HG02973 (cell line): ENCODE measurements around the gene PREPL.
"Not testable (repeated sequence)": the region's sequence is repeated elsewhere in the genome, so short reads cannot be mapped to it uniquely, and the experiment has no call there.

Experiments
- ATAC-seq: cut with Tn5 transposase; IDR thresholded peaks from one replicate; pipeline ENCODE4 v1.9.1; 2021; ENCODE audit warnings: moderate library complexity; ENCODE audit not compliant: unreplicated experiment

PREPL gene

GRCh38 chr2:44349506-44349905 is 11.8 kb downstream of the PREPL start:
- ATAC-seq = no peak

DNA sequence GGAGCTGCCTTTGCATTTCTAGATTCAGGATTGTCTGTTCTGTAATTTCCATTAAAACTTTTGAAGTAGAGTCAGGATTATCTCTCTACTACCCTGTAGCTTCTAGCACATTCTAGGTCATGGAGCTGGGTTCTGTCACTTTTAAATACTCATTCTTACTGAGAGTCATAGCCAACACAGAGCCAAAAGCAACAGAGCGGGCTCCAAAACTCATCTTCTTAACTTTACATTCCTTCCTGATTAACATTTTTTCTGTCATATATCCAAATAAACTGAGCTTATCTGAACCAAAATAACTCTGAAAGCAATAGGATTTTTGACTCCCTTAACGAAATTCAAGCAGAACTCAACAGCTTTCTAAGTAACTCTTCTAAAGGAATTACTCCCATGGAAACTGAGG is 12.9 kb downstream of the PREPL start:
- ATAC-seq = no peak

- no peak for ATAC-seq
Observed at GRCh38 chr2:44347526-44347925, 13.8 kb downstream of the PREPL start.

DNA sequence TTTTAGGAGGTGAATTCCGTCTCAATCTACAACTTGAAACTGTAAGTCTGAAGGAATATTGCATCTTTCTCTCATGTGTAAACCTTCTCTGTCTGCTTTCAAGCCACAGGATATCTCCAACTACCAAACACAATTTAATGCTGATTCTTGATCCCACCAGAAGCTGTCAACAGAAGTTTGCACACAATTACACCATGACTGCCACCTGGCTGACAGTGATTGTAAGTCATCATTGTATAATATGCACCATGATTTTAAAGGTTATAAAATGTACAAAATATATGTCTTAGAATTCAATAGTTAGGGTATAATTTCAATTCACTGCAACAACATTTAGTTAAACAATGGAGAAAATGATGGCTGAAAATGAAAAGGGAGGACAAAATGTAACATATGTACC is 18.4 kb downstream of the PREPL start:
- no peak for ATAC-seq

DNA sequence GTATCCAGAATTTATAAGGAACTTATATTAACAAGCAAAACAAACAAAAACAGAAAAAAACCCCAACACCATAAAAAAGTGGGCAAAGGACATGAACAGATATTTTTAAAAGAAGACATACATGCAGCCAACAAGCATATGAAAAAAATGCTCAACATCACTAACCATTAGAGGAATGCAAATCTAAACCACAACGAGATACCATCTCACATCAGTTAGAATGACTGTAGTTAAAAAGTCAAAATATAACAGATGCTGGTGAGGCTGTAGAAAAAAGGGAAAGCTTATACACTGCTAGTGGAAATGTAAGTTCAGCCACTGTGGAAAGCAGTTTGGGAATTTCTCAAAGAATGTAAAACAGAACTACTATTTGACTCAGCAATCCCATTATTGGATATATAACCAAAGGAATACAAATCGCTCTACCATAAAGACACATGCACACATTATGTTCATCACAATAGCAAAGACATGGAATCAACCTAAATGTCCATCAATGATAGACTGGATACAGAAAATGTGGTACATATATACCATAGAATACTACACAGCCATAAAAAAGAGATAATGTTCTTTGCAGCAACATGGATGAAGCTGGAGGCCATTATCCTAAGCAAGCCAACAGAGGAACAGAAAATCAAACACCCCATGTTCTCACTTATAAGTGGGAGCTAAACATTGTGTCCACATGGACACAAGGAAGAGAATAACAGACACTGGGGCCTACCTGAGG is 25.3 kb downstream of the PREPL start:
- ATAC-seq = no peak

DNA sequence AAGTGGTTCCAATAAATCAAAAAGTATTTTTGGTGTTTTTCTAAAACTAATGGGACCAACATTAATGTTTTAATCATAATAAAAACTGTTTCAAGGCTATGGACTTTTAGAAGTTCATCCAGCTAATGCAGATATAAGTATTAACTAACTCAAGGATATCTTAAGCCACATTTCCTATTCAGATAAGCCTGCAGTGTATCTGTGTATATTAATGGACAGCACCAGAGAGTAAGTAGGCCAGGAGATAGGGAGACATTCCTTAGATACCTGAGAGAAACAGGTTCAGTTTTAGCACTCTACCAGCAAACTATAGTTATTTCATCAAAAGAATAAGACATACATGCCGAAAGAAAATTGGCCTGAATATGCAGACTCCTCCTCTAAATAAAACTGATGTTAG is 27.3 kb downstream of the PREPL start:
- ATAC-seq = no peak

DNA sequence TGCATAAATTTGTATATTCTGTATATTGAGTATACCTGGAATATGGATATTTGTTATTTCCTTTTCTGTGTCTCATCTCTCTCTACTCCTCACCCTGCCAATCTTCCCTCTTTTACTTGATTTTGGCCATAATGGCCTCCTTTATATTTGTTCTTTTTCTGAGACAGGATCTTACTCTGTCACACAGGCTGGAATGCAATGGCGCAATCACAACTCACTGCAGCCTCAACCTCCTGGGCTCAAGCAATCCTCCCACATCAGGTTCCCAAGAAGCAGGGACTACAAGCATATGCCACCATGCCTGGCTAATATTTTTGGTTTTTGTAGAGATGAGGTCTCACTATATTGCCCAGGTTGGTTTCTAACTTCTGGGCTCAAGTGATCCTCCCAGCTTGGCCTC is 30.5 kb downstream of the PREPL start:
- ATAC-seq = no peak

- no peak for ATAC-seq
Observed at GRCh38 chr2:44329343-44329742, 32.0 kb downstream of the PREPL start.

GRCh38 chr2:44328750-44329149 is 32.5 kb downstream of the PREPL start:
- no peak for ATAC-seq

DNA sequence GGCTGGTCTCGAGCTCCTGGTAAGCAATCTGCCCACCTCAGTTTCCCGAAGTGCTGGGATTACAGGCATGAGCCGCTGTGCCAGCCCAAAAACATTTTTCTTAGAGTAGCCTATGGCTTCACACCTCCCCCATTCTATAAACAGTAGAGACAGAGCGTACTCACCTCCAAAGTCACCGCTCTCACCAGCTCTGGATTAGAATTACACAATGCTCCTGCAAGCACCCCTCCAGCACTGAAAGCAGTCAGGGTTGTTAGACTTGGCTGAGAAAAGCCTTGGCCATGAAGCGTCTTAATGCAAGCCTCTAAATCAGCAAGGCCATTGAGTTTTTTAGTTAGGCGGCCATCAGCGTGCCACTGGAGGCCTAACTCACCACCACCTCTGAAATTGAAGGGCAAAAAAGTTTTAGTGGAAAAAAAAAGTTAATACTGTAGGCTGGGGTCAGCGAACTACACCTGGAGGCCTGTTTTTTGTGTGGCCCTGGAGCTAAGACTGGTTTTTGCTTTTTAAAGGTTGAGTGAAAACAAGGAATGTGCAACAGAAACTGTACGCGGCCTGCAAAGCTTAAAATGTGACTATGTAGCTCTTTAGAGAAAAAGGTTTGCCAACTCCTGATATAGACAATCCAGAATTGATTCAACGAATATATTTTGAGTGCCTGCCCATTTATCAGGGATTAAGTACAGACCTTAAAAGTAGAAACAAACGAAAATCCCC is 34.6 kb downstream of the PREPL start:
- ATAC-seq = no peak

- ATAC-seq = no peak
Observed at GRCh38 chr2:44325897-44326296, 35.4 kb downstream of the PREPL start.

DNA sequence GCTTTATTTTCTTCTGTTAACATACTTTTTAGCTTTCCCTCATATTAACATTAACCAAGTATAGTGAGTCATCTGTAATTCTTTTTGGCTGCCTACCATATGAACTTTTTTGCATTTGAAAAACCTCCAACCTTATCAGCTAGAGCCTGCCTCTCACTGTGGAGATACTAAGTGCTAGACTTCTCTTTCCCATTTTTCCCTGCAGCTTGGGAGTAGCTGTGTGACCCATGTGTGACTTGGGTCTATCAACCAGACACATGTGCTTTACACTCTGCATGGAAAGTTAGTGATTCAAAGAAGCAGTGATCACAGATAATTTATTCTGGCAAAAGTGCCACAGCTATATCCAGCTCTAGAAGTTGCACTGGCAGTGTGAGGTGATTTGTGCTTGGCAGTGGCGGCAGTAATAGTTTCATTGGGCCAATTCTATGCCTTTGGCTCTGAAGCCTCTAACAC is 36.3 kb downstream of the PREPL start:
- no peak for ATAC-seq

GRCh38 chr2:44321360-44321759 is 39.9 kb downstream of the PREPL start:
- no peak for ATAC-seq

DNA sequence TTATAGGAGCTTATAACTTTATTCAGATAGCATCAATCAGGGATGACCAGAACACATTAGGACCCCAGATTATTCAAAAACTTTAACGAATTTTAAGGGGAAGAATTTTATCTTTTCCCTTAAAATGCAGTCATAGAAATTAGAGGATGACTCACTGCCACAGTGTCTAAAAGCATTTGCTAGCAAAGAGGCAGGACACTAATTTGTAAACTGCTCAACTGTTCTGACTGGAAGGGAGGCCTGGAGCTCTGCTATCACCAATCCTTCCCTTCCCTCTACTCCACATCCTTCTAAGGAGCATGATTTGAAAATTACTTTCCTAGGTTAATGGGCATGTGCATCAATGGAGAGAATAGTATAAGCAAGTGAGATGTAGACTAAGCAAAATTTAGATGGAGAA is 40.5 kb downstream of the PREPL start:
- ATAC-seq = no peak

- ATAC-seq = no peak
Observed at GRCh38 chr2:44315945-44316344, 45.3 kb downstream of the PREPL start.

DNA sequence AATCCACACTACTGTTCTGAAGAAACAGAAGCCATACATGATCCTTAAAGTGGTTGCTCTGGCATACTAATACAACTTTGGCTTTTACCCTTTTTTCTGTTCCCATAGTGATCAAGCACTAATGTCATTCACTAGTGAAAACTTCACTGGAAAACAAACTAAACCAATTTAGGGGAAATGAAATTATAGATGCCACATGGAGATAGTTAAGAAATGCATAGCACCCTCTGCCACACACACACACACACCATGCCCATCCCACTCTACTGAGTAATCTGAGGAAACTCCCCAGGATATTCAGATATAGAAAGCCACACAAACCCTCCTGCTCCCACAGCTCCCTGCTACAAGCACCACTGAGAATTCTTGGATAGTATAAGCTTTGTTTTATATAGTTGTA is 46.9 kb downstream of the PREPL start:
- no peak for ATAC-seq

GRCh38 chr2:44310287-44310686 is 51.0 kb downstream of the PREPL start:
- no peak for ATAC-seq

DNA sequence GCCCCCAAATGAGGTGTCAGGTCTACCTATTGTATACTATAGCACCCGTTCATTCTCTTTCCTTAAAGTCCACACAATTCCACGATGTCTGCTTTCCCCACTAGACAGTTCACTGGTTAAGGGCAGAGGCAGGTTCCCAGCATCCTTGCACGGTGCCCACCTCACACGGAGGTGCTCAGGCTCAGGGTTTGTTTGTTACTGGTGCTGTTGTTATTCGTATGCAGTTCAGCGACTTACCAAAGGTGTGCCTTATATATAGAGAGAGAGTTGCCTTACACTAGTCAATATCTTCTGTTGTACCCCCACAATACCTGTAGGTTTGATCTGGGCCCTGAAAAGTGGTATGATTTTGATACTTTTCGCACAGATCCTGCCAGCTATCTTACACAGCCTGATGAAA is 55.4 kb downstream of the PREPL start:
- ATAC-seq = no peak

GRCh38 chr2:44304258-44304657 is 57.0 kb downstream of the PREPL start:
- no peak for ATAC-seq

DNA sequence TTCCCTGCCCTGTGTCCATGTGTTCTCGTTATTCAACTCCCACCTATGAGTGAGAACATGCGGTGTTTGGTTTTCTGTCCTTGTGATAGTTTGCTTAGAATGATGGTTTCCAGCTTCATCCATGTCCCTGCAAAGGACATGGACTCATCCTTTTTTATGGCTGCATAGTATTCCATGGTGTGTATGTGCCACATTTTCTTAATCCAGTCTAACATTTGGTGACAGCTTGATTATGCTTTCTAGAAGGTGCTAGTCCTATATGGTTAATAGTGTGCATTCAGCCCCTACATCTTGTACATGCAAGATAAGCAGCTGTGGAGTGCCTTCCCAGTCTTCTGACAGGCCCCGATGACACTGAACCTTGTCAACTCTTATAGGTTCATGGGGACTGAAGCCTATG is 57.5 kb downstream of the PREPL start:
- ATAC-seq = not testable (repeated sequence)

- ATAC-seq = no peak
Observed at GRCh38 chr2:44301111-44301510, 60.2 kb downstream of the PREPL start.

GRCh38 chr2:44299635-44300034 is 61.7 kb downstream of the PREPL start:
- ATAC-seq = no peak

GRCh38 chr2:44297431-44297830 is 63.9 kb downstream of the PREPL start:
- no peak for ATAC-seq
